ENCODE measurements around the gene PRDX2.
A peak's percentile ranks its signal among the peaks of the same experiment; 100 is the strongest.
"Not testable (repeated sequence)": the region's sequence is repeated elsewhere in the genome, so short reads cannot be mapped to it uniquely, and the experiment has no call there.

Gene PRDX2

DNA sequence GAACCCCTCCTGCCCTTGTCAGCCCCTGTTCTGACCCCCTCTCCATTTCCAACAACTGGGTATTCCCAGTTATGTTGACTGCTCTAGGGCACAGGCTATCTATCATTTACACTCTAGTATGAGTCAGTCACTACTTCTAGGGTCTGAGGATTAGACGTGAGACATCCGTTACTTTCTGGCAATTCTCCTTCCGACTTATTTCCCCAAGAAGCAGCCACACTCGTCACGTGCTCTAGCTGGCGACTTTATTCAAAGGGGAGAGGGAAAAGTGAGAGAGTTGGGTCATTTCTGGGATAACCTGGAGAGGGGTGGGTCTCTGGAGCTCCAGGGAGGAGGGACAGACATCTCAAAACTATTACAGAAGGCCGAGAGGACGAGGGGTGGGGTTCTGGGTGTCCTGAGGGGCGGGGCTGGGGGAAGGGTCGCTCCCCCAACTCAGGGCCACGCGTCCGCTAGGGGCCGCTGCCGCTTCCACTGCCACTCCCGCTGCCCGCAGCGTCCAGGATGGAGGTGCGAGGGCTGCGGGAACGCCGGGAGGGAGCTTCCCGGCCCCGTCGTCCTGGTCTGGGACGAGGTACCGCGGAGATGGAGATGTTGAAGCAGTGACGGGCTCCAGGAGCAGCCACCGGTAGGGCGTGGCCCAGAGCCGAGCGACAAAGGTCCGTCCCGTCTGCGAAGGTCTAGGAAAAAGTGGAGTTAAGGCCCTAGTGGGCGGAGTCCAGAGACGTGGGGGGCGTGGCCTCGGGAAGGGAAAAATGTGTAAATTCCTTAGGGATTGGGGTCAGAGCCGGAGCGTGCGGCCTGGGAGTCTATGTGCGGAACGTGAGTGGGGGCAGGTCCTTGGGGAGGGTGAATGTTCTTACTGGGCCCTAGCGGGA lies 23.9 kb upstream of the PRDX2 start:
- DNase-seq, result no peak

DNA sequence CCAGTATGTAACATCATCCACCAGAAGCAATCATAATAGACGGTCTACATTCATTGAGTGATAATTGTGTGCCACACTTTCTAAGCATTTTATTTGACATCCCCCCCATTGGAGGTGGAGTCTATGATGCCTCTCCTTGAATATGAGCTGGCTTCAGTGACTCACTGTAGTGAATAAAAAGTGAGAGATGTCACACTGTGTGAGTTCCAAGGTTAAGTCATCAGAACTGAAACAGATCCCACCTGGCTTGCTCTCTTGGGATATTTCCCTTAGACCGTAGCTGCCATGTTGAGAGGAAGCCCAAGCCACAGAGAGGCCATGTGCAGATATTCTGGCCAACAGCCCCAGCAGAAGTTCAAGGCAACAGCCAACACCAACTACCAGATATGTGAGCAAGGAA lies 20.2 kb upstream of the PRDX2 start:
- DNase-seq, result no peak

DNA sequence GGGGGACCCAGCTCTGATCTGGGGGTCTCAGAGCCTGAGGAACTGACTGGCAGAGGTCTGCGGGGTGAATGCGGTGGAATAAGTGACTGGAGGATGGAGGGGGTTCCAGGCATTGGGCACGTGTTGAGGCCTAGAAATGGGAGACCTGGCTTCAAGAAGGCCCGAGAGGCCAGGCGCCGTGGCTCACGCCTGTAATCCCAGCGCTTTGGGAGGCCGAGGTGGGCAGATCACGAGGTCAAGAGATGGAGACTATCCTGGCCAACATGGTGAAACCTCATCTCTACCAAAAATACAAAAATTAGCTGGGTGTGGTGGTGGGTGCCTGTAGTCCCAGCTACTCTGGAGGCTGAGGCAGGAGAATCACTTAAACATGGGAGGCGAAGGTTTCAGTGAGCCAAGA lies 16.2 kb upstream of the PRDX2 start:
- DNase-seq, result not testable (repeated sequence)

DNA sequence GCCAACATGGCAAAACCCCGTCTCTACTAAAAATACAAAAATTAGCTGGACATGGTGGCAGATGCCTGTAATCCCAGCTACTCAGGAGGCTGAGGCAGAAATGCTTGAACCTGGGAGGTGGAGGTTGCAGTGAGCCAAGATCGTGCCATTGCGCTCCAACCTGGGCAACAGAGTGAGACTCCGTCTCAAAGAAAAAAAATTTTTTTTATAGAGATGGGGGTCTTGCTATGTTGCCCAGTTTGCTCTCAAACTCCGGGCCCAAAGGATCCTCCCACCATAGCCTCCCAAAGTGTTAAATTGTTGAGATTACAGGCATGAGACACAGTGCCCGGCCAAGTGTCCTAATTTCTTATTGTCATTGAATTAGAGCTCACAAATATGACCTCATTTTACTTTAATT lies 15.6 kb upstream of the PRDX2 start:
- not testable (repeated sequence) for DNase-seq

DNA sequence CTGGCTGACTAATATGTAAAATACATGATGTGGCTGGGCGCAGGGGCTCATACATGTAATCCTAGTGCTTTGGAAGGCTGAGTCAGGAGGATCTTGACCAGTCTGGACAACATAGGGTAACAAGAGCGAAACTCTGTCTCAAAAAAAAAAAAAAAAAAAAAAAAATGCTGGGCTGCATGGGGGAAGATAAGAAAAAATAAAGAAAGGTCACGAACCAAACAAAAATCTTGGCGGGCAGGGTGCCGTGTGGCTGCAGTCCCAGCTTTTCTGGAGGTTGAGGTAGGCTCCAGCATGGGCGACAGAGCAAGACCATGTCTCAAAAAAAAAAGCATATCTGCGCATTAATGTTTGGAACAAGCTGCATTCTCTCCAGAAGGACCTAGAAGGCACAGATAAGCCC lies 13.5 kb upstream of the PRDX2 start:
- DNase-seq, result no peak

DNA sequence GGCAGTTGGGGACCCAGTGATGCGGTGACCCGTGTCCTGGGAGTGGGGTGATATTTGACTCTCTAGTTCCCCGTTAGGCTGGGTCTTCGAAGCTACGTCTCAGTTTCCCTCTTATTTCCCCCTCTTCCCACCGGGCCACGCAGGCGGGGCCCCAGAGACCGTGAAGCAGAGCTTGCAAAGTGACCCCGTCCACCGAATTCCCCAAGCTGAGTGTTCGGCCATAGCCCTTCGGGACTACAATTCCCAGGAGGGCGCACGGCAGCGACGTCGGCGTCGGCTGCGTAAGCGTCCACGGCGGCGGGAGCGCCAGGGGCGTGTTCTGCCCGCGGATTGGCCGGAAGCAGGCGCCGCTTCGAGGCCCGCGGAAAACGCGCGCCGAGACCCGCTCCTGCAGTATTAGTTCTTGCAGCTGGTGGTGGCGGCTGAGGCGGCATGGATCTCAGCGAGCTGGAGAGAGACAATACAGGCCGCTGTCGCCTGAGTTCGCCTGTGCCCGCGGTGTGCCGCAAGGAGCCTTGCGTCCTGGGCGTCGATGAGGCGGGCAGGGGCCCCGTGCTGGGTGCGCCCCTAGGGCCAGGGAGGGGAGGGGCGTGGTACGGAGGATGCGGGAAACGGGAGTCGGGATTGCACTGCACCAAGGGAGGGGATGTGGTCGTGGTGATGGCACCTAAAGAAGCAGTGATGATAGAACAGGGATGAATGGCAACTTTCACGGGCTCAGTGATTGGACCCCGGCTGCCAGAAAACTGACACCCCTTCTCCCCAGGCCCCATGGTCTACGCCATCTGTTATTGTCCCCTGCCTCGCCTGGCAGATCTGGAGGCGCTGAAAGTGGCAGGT lies 4.9 kb upstream of the PRDX2 start, which contains the start of gene RNASEH2A:
Gene RNASEH2A (plus strand): TSS at position 343 of the 840 bp plus-strand sequence. CDS start 90 bp downstream, at position 433.
- DNase-seq, result peak; percentile 55

DNA sequence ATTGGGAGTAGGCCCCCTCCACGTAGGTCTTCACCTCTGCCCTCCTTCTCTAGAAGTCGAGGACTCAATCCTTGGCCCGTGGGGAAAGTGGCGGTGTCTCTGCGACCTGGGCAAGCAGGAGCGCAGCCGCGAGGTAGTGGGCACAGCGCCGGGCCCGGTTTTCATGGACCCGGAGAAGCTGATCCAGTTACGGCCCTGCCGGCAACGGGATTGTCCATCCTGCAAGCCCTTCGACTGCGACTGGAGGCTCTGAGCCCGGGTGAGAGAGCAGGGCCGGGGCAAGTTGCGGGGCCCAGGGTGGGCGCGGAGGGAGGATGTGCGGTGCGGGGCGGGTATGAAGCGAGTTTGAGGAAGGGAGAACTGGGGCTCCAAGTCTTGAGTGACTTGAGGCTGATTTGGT lies 2.5 kb upstream of the PRDX2 start:
- DNase-seq, result no peak

DNA sequence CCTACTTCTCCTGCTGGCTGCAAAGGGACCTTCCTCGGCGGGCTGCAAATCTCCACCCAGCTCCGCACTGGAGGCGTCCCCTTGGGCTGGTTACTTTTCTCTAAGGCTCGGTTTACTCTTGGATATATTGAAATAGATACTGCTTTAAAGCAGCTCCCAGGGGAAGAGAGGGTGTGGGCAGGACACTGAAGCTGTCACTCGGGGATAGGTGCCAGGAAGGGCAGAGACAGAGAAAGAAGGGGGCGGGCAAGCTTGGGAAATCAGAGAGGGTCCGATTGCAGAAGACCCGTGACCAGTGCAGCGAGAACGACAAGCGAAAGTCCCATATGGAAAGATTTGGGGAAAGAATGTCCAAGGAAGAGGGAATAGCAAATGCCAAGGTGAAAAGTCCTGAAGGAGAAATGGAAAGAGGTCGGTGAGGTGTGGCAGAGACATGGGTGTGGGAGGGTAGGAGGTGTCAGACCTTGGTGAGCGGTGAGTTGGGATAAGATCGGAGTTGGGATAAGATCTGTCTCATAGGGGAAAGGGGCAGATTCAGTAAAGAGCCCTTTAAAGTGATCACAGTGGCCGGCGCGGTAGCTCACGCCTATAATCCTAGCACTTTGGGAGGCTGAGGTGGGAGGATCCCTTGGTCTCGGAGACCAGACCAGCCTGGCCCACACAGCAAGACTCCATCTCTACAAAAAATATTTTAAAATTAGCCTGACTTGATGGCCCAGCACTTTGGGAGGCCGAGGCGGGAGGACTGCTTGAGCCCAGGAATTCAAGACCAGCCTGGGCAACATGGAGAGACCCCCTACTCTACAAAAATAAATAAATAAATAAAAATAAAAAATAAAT lies 887 bp upstream of the PRDX2 start:
- no peak for DNase-seq

DNA sequence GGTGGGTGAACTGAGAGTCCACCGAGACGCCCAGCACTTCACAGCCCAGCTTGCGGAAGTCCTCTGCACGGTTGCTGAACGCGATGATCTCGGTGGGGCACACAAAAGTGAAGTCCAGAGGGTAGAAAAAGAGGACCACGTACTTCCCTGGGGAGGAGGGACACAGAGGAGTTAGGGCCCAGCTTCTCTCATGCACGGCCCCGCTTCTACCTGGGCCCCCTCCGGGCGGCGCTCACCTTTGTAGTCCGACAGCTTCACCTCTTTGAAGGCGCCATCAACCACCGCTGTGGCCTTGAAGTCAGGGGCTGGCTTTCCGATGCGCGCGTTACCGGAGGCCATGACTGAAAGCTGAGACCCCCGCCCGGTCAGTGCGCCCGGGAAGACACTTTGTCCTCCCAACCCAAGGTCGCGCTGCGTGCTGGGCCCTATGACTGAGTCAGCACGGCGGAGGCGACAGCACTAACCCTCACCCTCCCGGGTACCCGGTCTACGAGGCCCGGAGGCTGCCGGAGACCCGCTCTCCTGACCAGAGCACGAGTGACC lies 606 bp downstream of the PRDX2 start:
- DNase-seq, result no peak

DNA sequence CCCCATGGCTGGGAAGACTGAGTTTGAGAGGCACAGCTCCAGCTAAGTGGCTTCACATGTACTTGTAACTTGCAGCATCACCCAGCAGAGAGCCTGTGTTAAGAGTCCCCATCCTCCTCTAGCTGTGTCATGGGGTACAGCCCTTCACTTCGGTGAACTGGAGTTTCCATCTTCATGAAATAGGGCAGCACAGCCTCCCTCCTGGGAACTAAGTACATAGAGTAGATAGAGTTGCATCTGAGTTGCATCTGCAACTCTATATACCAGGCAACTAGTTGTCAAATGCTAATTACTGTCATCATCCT lies 1.2 kb downstream of the PRDX2 start:
- no peak for DNase-seq

DNA sequence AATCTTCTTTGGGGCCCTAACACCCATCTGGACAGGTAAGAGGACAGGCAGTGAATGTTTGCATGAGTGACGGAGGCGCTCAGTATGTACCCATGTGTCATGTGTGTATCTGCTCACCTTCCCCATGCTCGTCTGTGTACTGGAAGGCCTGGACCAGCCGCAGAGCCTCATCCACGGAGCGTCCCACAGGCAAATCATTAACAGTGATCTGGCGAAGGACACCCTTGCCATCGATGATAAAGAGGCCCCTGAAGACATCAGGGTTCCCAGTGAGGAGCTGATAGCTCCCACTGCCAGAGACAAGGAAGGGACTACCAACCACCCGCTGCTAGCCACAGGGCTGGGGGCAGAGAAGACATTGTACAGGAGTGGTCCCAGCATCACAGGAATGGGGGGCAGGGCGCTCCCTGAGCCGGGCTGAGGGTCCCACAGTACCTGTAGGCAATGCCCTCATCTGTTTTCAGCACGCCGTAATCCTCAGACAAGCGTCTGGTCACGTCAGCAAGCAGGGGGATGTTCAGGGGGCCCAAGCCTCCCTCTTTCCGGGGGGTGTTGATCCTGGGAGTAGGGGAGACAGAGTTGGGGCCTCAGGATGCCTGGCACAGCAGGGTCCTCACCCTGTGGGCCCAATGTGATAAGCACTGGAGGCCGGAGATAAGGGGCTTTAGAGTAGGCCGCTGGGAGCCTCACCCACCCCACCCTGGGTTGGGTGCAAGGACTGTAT lies 1.7 kb downstream of the PRDX2 start:
- no peak for DNase-seq

DNA sequence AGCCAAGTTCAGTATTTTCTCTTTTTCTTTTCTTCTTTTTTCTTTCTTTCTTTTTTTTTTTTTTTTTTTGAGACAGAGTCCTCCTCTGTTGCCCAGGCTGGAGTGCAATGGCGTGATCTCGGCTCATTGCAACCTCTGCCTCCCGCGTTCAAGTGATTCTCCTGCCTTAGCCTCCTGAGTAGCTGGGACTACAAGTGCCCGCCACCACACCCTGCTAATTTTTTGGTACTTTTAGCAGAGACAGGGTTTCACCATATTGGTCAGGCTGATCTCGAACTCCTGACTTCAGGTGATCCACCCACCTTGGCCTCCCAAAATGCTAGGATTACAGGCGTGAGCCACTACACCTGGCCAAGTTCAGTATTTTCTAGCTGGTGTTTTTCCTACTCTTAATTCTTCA lies 4.0 kb downstream of the PRDX2 start:
- DNase-seq, result not testable (repeated sequence)

DNA sequence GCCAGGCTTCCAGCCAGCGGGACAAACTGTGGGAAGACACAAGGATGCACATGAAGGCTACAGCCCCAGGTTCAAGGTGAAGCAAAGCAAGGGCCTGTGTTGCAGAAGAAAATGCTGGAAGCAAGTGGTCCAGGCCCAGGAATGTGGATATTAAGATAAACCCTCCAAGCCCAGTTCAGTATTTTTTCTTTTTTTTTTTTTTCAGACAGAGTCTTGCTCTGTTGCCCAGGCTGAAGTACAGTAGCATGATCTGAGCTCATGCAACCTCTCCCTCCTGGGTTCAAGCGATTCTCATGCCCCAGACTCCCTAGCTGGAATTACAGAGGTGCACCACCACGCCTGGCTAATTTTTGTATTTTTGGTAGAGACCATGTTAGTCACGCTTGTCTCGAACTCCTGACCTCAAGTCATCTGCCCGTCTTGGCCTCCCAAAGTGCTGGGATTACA lies 4.4 kb downstream of the PRDX2 start:
- DNase-seq, result no peak

DNA sequence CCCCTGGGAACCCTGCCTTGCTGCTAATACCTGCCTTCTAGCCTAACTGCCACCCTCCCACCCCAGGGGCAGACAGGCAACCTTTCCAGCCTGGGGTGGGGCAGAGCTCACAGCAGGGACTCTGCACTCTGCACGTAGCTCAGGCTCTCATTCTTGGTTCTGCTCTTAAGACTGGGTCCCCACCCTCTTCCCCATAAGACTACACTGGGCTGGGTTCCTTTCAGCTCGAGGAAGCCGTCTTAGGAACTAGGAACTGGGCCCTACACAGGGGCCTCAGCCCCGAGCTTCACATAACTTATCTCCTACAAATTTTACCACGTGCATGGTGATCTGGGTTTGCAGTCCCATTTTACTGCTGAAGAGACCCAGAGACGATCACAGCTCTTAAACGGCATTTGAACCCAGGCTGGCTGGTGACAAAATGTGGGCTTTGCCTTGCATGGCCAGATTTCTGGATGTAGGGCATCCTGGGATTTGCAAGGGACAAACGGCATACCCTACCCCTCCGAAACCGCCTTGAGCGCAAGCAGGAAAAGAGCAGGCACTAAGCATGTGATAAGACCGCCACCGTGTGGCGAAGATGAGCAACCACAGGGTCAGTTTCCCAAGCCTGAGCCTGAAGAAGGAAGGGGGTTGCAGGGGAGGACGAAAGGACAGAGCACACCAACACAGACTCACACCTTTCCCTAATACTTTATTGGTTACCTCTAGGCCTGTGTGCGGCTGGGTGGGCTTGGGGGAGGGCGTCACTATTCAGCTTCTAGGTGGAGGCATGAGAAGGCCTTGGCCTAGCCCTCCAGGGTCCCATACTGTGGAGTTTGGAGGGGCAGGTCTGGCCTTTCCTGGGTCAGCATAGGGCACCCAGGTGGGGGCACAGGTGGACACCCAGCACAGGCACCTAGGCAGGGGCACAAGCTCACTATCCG lies 5.2 kb downstream of the PRDX2 start:
- DNase-seq, result peak; percentile 54

DNA sequence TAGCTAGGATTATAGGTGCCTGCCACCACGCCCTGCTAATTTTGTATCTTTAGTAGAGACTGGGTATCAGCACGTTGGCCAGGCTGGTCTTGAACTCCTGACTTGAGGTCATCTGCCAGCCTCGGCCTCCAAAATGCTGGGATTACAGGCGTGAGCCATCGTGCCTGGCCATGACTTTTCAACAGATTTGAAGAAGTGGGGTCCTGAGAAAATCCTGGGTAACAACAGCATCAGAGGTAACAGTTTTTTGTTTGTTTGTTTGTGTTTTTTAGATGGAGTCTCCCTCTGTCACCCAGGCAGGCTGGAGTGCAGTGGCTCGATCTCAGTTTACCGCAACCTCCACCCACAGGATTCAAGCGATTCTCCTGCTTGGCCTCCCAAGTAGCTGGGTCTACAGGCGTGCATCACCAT lies 6.6 kb downstream of the PRDX2 start:
- DNase-seq, result no peak

DNA sequence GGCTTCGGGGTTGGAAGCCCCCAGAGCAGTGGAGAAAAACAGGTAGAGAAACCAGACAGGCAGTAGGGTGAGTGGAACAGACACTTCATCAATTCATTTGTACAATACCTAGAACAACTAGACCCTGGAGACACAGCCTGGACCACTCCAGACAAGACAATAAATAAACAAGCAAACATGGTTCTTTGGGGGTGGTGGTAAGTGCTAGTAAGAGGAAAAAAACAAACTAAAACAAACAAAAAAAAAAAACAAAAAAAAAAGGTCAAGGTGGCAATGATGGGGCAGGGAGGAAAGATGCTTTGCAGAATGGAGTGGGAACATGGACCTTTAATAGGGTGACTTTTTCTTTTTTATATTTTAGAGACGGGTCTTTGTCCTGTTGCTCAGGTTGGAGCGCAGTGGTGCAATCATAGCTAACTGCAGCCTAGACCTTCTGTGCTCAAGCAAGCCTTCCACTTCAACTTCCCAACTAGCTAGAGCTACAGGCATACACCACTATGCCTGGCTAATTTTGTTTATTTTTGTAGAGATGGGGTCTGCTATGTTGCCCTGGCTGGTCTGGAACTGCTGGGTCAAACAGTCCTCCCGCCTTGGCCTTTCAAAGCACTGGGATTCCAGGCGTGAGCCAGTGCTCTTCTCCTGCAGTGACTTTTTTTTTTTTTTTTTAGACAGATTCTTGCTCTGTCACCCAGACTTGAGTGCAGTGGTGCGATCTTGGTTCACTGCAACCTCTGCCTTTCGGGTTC lies 7.2 kb downstream of the PRDX2 start:
- no peak for DNase-seq

DNA sequence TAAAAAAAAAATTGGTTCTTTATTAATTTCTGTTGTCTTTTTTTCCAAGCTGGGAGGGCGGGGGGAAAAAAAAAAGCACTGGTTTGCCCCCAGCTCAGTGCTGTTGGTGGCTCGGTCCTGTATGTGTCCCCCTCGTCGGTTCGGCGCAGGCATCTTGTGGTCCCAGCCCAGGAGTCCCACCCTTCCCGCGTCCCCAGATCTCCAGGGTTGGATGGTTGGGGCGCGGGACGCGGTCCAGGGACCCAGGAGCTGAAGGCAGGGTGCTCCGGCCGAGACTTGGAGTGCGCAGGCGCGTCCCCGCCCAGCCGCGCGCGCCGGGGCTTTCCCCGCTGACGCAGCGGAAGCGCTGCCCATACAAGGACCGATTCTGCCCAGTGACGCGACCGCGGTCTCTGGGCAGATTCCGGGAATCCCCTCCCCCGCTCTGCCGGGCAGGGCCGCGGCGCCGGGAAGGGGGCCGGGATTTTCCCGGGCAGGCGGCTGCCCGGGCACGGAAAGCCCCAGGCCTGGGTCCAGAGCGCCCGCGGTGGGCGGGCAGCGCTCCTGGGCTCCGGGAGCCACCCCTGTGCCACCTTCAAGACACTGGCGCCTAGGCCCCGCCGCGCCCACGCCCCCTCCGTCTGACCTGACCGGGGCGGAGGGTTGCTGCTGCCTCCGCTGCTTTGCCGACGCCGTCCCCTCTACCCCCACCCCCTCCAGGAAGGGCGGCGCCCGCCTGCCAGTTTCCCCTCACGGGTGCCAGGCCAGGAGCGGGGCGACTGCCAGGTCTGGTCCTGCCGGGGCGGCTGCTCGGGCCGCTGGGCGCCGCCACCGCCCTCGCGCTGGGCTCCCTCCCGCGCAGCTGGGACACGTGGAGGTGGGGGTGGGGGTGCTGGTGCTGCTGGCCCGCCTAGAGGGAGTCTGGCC lies 8.1 kb downstream of the PRDX2 start:
- DNase-seq, result peak; percentile 40

DNA sequence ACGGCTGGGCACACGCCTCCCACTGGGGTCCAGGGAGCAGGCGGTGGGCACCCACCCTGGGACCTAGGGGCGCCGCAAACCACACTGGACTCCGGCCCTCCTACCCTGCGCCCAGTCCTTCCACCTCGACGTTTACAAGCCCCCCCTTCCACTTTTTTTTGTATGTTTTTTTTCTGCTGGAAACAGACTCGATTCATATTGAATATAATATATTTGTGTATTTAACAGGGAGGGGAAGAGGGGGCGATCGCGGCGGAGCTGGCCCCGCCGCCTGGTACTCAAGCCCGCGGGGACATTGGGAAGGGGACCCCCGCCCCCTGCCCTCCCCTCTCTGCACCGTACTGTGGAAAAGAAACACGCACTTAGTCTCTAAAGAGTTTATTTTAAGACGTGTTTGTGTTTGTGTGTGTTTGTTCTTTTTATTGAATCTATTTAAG lies 8.7 kb downstream of the PRDX2 start:
- DNase-seq, result no peak

Measured in NCI-H748 treated with DMSO at 0.1 percent for 48 hours (cell line).